Measurements from ENCODE around the gene SPEM3.

The SPEM3 gene

DNA sequence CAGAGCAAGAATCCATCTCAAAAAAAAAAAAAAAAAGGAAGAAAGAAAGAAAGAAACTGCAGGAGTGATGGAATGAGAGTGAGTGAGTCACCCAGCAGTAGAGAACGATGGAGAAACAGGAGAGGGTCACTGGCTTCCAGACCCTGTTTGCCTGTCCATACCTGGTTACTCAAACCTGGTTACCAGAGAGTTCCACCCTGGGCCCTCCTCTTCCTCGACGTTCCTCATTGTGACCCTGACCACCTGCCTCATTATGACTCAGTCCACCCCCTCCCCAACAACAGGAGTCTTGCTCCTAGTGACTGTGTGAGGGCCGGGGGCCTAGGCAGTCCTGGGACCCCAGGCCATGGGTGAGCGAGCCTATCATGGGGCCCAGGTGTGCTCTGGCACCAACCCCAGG is at the start of gene SPEM3:
TSS of gene SPEM3 (plus strand) at position 301 of the 400 bp plus-strand sequence. CDS start at position 347, 46 bp downstream.
- no peak within 1 kb of the TSS for H3K4me3 ChIP-seq
- no peak within 1 kb of the TSS for H3K27ac ChIP-seq
- H3K27me3 ChIP-seq, result no peaks in the 10 kb centered on the region
- intact Hi-C loops (cut with DNase I; ENCODE audit: low total_unique reads), result no loop called here
- TF ChIP-seq, protein P1, sequence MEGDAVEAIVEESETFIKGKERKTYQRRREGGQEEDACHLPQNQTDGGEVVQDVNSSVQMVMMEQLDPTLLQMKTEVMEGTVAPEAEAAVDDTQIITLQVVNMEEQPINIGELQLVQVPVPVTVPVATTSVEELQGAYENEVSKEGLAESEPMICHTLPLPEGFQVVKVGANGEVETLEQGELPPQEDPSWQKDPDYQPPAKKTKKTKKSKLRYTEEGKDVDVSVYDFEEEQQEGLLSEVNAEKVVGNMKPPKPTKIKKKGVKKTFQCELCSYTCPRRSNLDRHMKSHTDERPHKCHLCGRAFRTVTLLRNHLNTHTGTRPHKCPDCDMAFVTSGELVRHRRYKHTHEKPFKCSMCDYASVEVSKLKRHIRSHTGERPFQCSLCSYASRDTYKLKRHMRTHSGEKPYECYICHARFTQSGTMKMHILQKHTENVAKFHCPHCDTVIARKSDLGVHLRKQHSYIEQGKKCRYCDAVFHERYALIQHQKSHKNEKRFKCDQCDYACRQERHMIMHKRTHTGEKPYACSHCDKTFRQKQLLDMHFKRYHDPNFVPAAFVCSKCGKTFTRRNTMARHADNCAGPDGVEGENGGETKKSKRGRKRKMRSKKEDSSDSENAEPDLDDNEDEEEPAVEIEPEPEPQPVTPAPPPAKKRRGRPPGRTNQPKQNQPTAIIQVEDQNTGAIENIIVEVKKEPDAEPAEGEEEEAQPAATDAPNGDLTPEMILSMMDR (IDR thresholded peaks at IDR 0.05), result no peak
- no peaks in the 10 kb centered on the region for H3K4me1 ChIP-seq
- no peak for DNase-seq
- H3K36me3 ChIP-seq, result no peaks in the 10 kb centered on the region
- H3K9me3 ChIP-seq, result no peaks in the 10 kb centered on the region

DNA sequence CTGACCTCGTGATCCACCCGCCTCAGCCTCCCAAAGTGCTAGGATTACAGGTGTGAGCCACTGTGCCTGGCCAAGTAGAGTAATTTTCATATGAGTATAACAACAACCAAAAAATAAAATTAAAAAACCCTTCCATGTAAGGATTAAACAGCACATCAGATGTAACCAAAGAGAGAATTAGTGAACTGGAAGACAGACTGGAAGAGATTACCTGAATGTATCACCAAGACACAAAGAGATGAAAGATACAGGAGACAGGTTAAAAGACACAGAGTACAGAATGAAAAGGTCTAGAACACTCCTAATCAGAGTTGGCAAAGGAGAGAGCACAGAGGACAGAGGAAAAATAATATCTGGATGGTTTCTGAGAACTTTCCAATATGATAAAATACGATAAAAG is 49.5 kb upstream of the SPEM3 start:
- peaks cover 0 to 34% (median 22%) of the 10 kb centered on the region in 4 donors for H3K4me1 ChIP-seq
- no peaks in the 10 kb centered on the region for H3K9me3 ChIP-seq
- peaks cover 0 to 6% (median 0%) of the 10 kb centered on the region in 3 donors for H3K36me3 ChIP-seq
- no peak for DNase-seq
- intact Hi-C loops (cut with DNase I; ENCODE audit: low total_unique reads), result no loop called here
- H3K27me3 ChIP-seq, result peaks cover 0 to 58% of the 10 kb centered on the region in 2 donors
- H3K27ac ChIP-seq, result no peak overlapping the region
- no peak overlapping the region for H3K4me3 ChIP-seq
- TF ChIP-seq, protein P1 (IDR thresholded peaks at IDR 0.05), result no peak

DNA sequence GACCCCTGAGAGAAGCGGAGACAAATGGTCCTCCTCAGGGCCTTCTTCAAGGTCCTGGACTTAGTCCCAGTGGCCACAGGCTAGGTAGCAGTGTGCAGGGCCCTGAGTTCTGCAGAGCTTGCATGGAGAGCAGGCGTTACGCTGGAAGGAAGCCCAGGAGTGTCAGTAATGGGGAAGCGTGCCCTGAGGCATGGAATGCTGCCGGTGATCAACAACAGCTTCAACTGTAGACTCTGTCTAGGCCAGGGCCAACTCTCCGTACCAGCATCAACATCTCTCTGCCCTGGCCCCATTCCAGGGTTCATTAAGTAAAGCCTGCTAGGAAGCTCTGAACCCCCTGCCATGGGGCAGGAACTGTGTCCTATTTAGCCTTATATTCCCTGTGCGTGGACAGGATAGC is 48.3 kb upstream of the SPEM3 start:
- peaks cover 0 to 51% of the 10 kb centered on the region in 2 donors for H3K27me3 ChIP-seq
- peaks cover 0 to 39% (median 26%) of the 10 kb centered on the region in 4 donors for H3K4me1 ChIP-seq
- peak in 1 of 2 donors; percentile 49 for DNase-seq
- H3K27ac ChIP-seq, result peak overlapping the region in 1 of 2 donors; percentile 47
- intact Hi-C loops (cut with DNase I; ENCODE audit: low total_unique reads), result no loop called here
- H3K4me3 ChIP-seq, result peak overlapping the region; percentile 44 to 51
- H3K36me3 ChIP-seq, result peaks cover 0 to 12% (median 0%) of the 10 kb centered on the region in 3 donors
- TF ChIP-seq, protein P1 (IDR thresholded peaks at IDR 0.05), result no peak
- H3K9me3 ChIP-seq, result no peaks in the 10 kb centered on the region

DNA sequence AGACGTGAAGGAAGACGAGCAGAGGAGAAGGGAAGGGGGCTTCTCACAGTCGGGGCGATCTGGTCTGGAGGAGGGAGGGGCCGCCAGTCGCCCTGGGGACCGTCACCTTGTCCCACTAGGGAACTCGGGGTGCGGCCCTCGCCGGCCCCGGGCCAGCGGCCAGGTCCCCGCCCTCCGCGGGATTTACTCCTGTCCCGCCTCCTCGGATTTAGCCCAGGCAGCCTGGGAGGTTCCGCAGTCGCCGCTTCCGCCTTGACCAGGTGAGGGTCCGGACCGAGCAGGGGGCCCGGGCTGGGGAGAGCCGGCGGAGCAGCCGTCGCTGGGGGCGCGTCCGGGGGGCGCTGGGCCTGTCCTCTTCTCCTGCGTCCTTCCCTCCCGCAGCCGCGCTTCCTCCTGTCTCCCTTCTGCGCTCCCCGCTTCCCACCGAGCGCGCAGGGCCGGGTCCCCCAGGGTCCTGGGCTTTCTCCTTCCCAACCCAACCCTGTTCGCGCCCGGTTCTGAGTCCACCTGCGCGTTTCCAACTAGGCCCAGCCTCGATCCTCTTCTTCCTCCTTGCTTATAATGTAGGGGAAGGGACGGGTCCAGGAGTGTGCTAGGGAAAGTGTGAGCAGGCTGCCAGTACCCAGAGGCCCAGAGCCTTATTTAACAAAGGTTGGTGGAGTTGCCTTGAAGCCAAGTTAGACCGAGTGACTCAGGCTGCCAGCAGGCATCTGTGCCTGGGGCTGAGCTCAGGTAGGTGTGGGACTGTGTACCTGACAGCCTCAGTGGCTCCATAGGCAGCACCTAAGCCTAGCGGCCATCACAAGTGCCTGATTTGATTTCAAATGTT is 47.6 kb upstream of the SPEM3 start, which contains the start of gene TNK1:
TSS of gene TNK1 (plus strand) at position 235 of the 829 bp plus-strand sequence. CDS start 1,838 bp downstream, outside the sequence.
- Histone ChIP-seq H3K36me3 (peaks cover 0 to 16% (median 0%) of the 10 kb centered on the region in 3 donors), H3K9me3 (no peaks in the 10 kb centered on the region), H3K27ac (peak within 1 kb of the TSS in 1 of 2 donors; percentile 47), H3K27me3 (peaks cover 0 to 51% of the 10 kb centered on the region in 2 donors), H3K4me1 (peaks cover 0 to 39% (median 26%) of the 10 kb centered on the region in 4 donors), H3K4me3 (peak within 1 kb of the TSS; percentile 44 to 51)
- TF ChIP-seq, protein P1 (IDR thresholded peaks at IDR 0.05), result no peak
- no peak for DNase-seq
- intact Hi-C loops (cut with DNase I; ENCODE audit: low total_unique reads), result no loop called here

DNA sequence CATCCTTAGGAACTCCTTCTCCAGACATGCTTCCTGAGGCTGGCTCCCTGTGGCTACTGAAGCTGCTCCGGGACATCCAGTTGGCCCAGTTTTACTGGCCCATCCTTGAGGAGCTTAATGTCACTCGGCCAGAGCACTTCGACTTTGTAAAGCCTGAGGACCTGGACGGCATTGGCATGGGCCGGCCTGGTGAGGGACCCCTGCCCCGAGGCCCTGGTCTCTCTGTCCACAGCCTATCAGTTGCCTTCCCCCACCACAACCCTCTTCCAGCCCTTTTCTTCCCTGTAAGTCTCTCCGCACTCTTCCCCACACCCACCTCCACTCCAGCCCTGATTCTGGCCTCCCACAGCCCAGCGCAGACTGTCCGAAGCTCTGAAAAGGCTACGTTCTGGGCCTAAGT is 45.8 kb upstream of the SPEM3 start:
- no peak overlapping the region for H3K4me3 ChIP-seq
- no peak for DNase-seq
- H3K27ac ChIP-seq, result no peak overlapping the region
- H3K27me3 ChIP-seq, result peaks cover 0 to 46% of the 10 kb centered on the region in 2 donors
- intact Hi-C loops (cut with DNase I; ENCODE audit: low total_unique reads), result no loop called here
- H3K4me1 ChIP-seq, result peaks cover 0 to 39% (median 26%) of the 10 kb centered on the region in 4 donors
- H3K36me3 ChIP-seq, result peaks cover 0 to 34% (median 0%) of the 10 kb centered on the region in 3 donors
- TF ChIP-seq, protein P1 (IDR thresholded peaks at IDR 0.05), result no peak
- H3K9me3 ChIP-seq, result no peaks in the 10 kb centered on the region
